Measurements from ENCODE around the gene ARL8B. TPM values are rescaled to one million over a fixed set of nuclear protein-coding genes. Genes with fewer than 3 reads are reported as not detected.

The ARL8B gene
- total RNA-seq, 3 donors from 2014 or later = 66.7 to 89.4 (median 72.1) TPM

- H3K36me3 Mint-ChIP-seq (ENCODE audit: insufficient read depth) = peaks cover 72% of the 10 kb centered on the region
- no peaks in the 10 kb centered on the region for H3K27me3 Mint-ChIP-seq (ENCODE audit: low read depth)
- peaks cover 1% of the 10 kb centered on the region for H3K4me1 Mint-ChIP-seq (ENCODE audit: low read depth)
- H3K4me3 Mint-ChIP-seq = no peak overlapping the region
- ATAC-seq (no peak), DNase-seq (no peak)
- H3K9me3 Mint-ChIP-seq = no peaks in the 10 kb centered on the region
These were observed 92.3 kb downstream of the ARL8B start for GRCh38 chr3:5214352-5214751.

GRCh38 chr3:5217824-5218595 lies 95.9 kb downstream of the ARL8B start:
- H3K36me3 Mint-ChIP-seq (ENCODE audit: insufficient read depth) = peaks cover 51% of the 10 kb centered on the region
- H3K9me3 Mint-ChIP-seq = no peaks in the 10 kb centered on the region
- DNase-seq (no peak), ATAC-seq (no peak)
- H3K27me3 Mint-ChIP-seq (ENCODE audit: low read depth) = no peaks in the 10 kb centered on the region
- H3K4me3 Mint-ChIP-seq = no peak overlapping the region
- H3K4me1 Mint-ChIP-seq (ENCODE audit: low read depth) = no peaks in the 10 kb centered on the region

GRCh38 chr3:5218815-5219214 lies 96.7 kb downstream of the ARL8B start:
- Mint-ChIP-seq H3K4me3 (no peak overlapping the region), H3K27me3 (ENCODE audit: low read depth) (no peaks in the 10 kb centered on the region), H3K9me3 (no peaks in the 10 kb centered on the region), H3K4me1 (ENCODE audit: low read depth) (no peaks in the 10 kb centered on the region), H3K36me3 (ENCODE audit: insufficient read depth) (peaks cover 44% of the 10 kb centered on the region)
- DNase-seq = no peak
- no peak for ATAC-seq

DNA sequence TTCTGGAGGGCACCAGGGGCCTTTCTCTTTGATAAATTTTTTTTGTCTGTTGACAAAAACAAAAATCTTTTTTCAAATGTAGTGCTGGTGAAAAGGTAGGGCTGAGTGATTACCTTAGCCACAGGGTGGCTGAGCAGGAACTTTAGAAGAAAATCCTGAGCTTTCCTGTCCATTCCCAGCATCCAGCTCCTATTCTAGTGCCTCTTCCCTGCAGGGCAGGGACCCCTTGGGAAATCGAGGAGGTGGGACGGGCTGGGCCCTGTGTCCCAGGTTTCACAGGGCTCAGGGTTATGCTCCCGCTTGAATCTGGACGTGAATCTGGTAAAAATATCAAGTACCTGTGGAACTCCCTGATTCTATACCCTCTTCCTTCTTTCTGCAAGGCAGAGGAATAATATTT lies 97.1 kb downstream of the ARL8B start:
- H3K27me3 Mint-ChIP-seq (ENCODE audit: low read depth) = no peaks in the 10 kb centered on the region
- DNase-seq (no peak), ATAC-seq (no peak)
- H3K4me3 Mint-ChIP-seq = no peak overlapping the region
- H3K36me3 Mint-ChIP-seq (ENCODE audit: insufficient read depth) = peaks cover 40% of the 10 kb centered on the region
- H3K4me1 Mint-ChIP-seq (ENCODE audit: low read depth) = no peaks in the 10 kb centered on the region
- no peaks in the 10 kb centered on the region for H3K9me3 Mint-ChIP-seq

- Mint-ChIP-seq H3K9me3 (no peaks in the 10 kb centered on the region), H3K27me3 (ENCODE audit: low read depth) (no peaks in the 10 kb centered on the region), H3K4me1 (ENCODE audit: low read depth) (no peaks in the 10 kb centered on the region), H3K4me3 (no peak overlapping the region), H3K36me3 (ENCODE audit: insufficient read depth) (peaks cover 33% of the 10 kb centered on the region)
- no peak for DNase-seq
- ATAC-seq = no peak
These were observed 98.1 kb downstream of the ARL8B start for GRCh38 chr3:5220193-5220592.

DNA sequence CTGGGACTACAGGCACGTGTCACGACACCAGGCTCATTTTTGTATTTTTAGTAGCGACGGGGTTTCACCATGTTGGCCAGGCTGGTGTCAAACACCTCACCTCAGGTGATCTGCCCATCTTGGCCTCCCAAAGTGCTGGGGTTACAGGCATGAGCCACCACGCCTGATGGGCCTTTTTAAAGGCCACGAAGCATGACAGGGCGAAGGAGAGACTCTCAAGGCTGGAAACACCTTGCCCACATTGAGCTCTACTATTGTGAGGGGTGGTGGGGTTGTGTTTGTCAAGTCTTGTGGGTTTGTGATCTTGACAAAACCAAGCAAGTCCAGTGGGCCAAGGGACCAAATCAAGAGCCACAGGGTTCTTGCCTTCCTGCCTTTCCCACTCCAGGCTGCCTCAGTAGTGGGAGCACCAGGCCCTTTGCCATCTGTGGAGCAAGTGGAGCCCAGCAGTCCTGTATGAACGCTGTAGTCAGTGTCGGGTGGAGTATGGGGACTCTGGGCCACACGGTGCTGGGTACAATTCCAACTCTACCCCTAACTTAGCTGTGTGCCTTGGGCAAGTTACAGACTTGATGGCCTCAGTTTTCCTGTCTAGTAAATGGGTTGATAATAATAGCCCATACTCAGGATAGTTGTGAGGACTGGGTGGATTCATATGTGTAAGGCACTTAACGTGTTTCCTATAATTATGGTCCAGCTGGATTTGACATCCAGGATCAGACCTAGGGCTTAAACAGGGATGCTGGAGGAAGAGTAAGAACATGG lies 98.8 kb downstream of the ARL8B start:
- ATAC-seq (no peak), DNase-seq (no peak)
- H3K27me3 Mint-ChIP-seq (ENCODE audit: low read depth) = no peaks in the 10 kb centered on the region
- no peaks in the 10 kb centered on the region for H3K4me1 Mint-ChIP-seq (ENCODE audit: low read depth)
- no peak overlapping the region for H3K4me3 Mint-ChIP-seq
- H3K9me3 Mint-ChIP-seq = no peaks in the 10 kb centered on the region
- peaks cover 27% of the 10 kb centered on the region for H3K36me3 Mint-ChIP-seq (ENCODE audit: insufficient read depth)

DNA sequence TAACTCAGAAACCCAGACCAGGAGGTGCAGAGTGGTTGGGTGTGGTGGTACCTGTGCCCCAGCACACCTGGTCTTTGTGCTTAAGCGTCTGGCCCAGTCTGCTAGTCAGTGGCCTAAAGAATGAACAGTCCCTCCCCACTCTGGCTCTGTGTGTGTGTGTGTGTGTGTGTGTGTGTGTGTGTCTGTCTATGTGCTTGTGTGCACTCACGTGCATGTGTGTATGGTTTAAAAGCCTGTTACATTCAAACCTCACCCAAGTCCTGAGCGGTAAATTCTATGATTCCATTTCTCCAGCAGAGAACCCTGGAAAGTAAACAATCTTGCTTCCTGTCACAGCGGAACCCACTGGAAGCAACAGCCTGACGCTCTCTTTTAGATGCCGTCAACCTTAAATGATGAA lies 99.6 kb downstream of the ARL8B start:
- DNase-seq (no peak), ATAC-seq (no peak)
- H3K9me3 Mint-ChIP-seq = no peaks in the 10 kb centered on the region
- no peaks in the 10 kb centered on the region for H3K4me1 Mint-ChIP-seq (ENCODE audit: low read depth)
- H3K4me3 Mint-ChIP-seq = no peak overlapping the region
- no peaks in the 10 kb centered on the region for H3K27me3 Mint-ChIP-seq (ENCODE audit: low read depth)
- H3K36me3 Mint-ChIP-seq (ENCODE audit: insufficient read depth) = peaks cover 24% of the 10 kb centered on the region

DNA sequence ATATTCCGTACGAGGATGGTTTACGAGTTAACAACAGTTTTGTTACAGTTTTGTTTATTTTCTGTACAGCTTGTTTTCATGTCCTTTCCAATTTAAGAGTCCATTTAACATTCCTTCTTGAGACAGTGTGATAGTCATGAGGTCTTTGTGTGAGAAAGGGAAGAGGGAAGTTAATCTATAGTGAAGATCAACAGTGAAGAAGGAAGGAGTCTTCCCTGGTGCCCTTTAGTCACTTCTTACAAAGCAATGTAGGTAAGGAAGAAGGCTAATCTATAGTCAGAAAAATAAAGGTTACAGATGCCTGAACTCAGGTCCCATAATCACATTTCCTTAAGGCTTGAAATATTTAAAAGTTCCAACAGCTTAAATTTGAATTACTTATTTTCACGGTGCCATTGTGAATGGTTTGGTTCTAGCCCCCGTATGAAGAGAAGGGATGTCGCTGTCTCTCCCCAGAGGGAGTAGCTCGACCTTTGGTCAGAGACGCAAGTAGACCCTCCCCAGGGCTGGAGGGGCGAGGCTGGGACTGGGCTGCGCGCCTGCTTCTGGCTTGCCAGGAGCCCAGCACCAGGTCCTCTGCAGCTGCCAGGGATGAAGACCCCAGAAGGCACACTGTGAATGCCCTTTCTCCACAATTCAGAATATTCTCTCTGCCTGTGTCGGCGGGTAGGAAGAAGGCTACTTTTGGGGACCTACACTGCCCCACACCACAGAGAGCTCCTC lies 100.4 kb downstream of the ARL8B start:
- DNase-seq (no peak), ATAC-seq (no peak)
- Mint-ChIP-seq H3K4me1 (ENCODE audit: low read depth) (no peaks in the 10 kb centered on the region), H3K27me3 (ENCODE audit: low read depth) (no peaks in the 10 kb centered on the region), H3K9me3 (no peaks in the 10 kb centered on the region), H3K36me3 (ENCODE audit: insufficient read depth) (peaks cover 18% of the 10 kb centered on the region), H3K4me3 (no peak overlapping the region)

- peaks cover 3% of the 10 kb centered on the region for H3K36me3 Mint-ChIP-seq (ENCODE audit: insufficient read depth)
- DNase-seq = no peak
- H3K4me1 Mint-ChIP-seq (ENCODE audit: low read depth) = no peaks in the 10 kb centered on the region
- no peaks in the 10 kb centered on the region for H3K9me3 Mint-ChIP-seq
- H3K4me3 Mint-ChIP-seq = no peak overlapping the region
- H3K27me3 Mint-ChIP-seq (ENCODE audit: low read depth) = no peaks in the 10 kb centered on the region
- ATAC-seq = no peak
These were observed 104.7 kb downstream of the ARL8B start for GRCh38 chr3:5226783-5227182.

DNA sequence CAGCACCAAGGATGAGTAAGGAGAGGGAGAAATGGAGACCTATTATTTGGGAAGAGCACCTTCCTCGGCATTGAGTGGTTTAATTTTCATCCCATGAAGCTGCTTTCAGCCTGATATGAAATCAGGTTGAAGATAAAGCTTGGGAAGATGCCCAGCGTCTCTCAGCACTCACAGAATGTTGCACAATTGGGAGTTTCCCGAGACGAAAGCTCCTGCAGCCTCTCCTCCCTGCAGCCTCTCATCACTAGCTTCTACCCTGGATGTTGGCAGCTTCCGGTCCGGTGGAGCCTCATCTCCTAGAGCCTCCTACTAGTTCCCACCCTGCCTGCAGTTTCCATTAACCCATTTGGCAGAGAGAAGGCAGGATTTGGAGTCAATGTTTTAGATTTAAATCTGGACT lies 105.7 kb downstream of the ARL8B start:
- no peak for ATAC-seq
- no peaks in the 10 kb centered on the region for H3K4me1 Mint-ChIP-seq (ENCODE audit: low read depth)
- H3K27me3 Mint-ChIP-seq (ENCODE audit: low read depth) = no peaks in the 10 kb centered on the region
- no peaks in the 10 kb centered on the region for H3K9me3 Mint-ChIP-seq
- no peaks in the 10 kb centered on the region for H3K36me3 Mint-ChIP-seq (ENCODE audit: insufficient read depth)
- H3K4me3 Mint-ChIP-seq = no peak overlapping the region
- no peak for DNase-seq

GRCh38 chr3:5229414-5229813 lies 107.3 kb downstream of the ARL8B start:
- no peak overlapping the region for H3K4me3 Mint-ChIP-seq
- no peak for DNase-seq
- no peaks in the 10 kb centered on the region for H3K4me1 Mint-ChIP-seq (ENCODE audit: low read depth)
- H3K36me3 Mint-ChIP-seq (ENCODE audit: insufficient read depth) = no peaks in the 10 kb centered on the region
- no peaks in the 10 kb centered on the region for H3K27me3 Mint-ChIP-seq (ENCODE audit: low read depth)
- no peak for ATAC-seq
- no peaks in the 10 kb centered on the region for H3K9me3 Mint-ChIP-seq

Other genes with a start within 250 kb of the ARL8B start
- 10 to 100 TPM; 61.9 to 90.8 (median 86.6) TPM for gene BHLHE40, start 142.9 kb upstream of the ARL8B start, total RNA-seq
- 100 to 1,000 TPM in 1 of 3 donors, 10 to 100 TPM in 2; 94.0 to 138 (median 97.2) TPM for gene EDEM1, start 65.4 kb downstream of the ARL8B start, total RNA-seq

Data from activated T-cell treated with anti-CD3 and anti-CD28 coated beads, Interleukin-2, amount 50 U/mL, for 4 hours (primary cell).